Epithelial cell of proximal tubule (primary cell): Measurements from ENCODE around the gene HOXC5. TPM values are rescaled to one million over a fixed set of nuclear protein-coding genes. Genes with fewer than 3 reads are reported as not detected.

Source experiments
- DNase-seq: peaks from one replicate; pipeline ENCODE4 v3.0.0-alpha.2; 2011; ENCODE audit warnings: low read depth
- H3K4me3 ChIP-seq: 2 replicates; pipeline ENCODE4 v1.5.1; 2011; ENCODE audit warnings: low read depth, mild to moderate bottlenecking, low read length
- CTCF ChIP-seq: conservative IDR thresholded peaks from 2 replicates; pipeline ENCODE4 v1.5.1; 2012; ENCODE audit warnings: low read depth, mild to moderate bottlenecking, low read length
- total RNA-seq: library from RNA; depleted of rRNA; stranded (reverse); fragments of >200 nt; gene quantifications from 2 replicates; pipeline ENCODE4 v1.2.3, GENCODE V29; 2015

HOXC5 gene
- total RNA-seq, 1 donor from 2014 or later = 1.2 TPM

- no peak for TF ChIP-seq CTCF
- H3K4me3 ChIP-seq = no peak overlapping the region
- no peak for DNase-seq
Observed at GRCh38 chr12:54047160-54047963, 14.5 kb downstream of the HOXC5 start.

DNA sequence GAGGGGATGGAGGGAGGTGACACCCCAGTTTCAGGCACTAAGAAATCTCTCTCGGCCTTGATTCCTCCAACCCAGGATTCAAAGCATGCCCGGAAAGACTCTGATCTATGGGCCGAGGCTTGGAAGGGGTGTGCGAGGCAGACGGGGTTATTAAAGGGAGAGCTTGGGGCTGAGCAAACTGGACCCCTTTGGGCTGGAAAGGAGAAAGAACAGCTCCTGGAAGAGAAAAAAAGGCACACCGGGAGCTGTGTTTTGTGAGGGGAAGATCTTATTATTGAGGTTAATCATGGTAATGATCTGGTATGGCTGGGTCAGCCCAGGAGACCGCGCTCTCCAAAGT lies 15.1 kb downstream of the HOXC5 start:
- no peak overlapping the region for H3K4me3 ChIP-seq
- TF ChIP-seq CTCF = no peak
- DNase-seq = no peak

DNA sequence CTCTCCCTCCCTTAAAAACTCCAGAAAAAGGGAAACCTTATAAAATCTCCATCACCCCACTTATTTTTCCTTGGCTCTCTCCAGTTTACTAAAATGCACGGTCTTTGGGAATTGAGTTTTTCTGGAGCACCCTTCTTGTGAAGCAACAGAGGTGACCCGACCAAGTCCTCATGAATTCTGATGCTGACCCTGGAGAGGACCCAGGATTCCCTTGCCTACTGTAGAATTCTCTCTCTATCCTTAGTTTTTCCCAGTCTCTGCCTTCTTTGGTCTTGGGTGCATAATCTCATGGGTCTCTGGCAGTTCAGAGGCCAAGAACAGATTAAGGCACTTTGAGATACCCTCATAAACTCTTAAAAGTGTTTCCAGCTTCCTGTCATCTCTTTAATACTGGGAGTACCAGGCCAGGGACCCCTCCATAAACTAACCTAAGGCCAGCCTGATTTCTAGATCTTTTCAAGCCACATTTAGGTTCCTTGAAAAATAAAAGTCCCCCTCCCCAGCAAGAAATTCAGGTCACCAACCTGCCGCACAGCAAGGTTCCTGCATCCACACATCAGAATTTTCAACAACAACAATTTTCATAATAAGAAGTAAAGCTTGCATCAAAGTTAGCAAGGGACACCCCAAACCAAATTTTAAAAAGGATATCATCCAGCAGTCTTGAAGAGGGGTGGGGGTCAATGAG lies 15.7 kb downstream of the HOXC5 start:
- TF ChIP-seq CTCF = no peak
- DNase-seq = no peak
- H3K4me3 ChIP-seq = no peak overlapping the region

DNA sequence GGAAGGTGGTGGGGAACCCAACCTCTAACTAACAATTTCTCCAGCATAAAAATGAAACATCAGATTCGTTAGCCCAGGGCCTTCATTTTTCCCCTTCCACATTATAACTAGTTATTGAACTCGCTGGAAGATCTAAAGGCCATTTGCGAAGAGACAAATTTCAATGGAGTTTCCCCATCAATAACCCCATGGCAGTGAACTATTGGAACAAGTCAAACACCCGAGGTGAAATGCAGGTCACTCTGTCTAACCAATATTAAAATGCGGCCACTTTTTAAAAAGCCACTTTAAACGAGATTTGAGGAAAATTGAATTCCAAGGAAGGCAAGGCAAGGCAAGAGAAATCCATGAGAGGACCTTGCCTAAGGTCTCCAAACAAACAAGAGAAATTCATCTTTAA lies 16.3 kb downstream of the HOXC5 start:
- no peak for TF ChIP-seq CTCF
- no peak overlapping the region for H3K4me3 ChIP-seq
- DNase-seq = no peak

- H3K4me3 ChIP-seq = no peak overlapping the region
- no peak for TF ChIP-seq CTCF
- no peak for DNase-seq
Observed at GRCh38 chr12:54050482-54050810, 17.6 kb downstream of the HOXC5 start.

DNA sequence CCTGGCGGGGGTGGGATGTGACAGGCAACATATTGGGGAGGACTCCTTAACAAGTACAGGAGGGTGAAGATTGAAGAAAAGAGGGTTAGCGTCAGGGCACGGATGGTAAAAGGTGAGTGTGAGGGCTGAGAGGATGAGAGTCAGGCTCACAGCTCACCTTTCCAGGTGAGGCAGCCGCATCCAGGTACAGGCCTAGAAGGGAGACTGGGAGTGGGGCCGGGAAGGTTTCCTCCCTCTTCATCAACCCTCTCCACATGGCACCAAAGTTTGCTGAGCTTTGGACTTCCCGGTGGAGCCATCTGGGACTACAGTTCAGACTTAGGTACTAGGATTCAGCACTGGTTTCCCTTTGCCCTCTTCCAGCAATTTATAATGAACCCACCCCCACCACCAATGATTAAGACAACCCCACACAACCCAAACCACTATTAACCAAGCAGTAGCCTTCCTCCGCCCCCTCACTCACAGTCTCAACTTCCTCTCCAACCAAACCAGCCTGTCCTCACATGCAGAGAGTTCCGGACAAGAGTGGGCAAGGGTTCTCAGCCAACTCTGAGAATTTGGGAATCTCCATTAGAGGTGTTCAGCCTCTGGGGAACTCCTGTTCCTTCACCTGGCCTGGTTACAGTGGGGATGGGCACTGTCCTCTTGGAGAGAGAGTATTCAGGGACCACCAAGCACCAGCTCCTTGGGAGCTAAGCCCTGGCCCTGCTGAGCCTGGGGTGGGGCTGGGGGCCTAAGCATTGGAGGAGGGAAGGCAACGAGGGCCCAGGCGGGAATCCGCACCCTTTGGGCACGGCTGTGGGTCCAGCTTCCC lies 18.4 kb downstream of the HOXC5 start:
- no peak for DNase-seq

More for the DNA sequence above, 18.4 kb downstream of the HOXC5 start:
- TF ChIP-seq CTCF = no peak
- no peak overlapping the region for H3K4me3 ChIP-seq
